Activated CD8-positive, alpha-beta memory T cell treated with anti-CD3 and anti-CD28 coated beads, Interleukin-2, amount 50 U/mL, for 1 hour (primary cell): ENCODE measurements around the gene ITPRIPL2.

Experiments
- DNase-seq: peaks from one replicate; pipeline ENCODE4 v3.0.0-alpha.2; 2020; ENCODE audit errors: extremely low read depth

The ITPRIPL2 gene

GRCh38 chr16:19113577-19114358 lies at the start of gene ITPRIPL2:
Gene ITPRIPL2 (plus strand): TSS chr16:19113964. CDS start chr16:19114462, 498 bp downstream.
- no peak for DNase-seq

GRCh38 chr16:19066988-19067348 lies 46.8 kb upstream of the ITPRIPL2 start:
- no peak for DNase-seq

GRCh38 chr16:19067349-19068236 lies 46.2 kb upstream of the ITPRIPL2 start, which contains the start of gene COQ7:
Gene COQ7 (plus strand): TSS chr16:19067614. CDS start chr16:19067665, 51 bp downstream.
- peak; percentile 97 for DNase-seq

- DNase-seq: no peak
Measured at GRCh38 chr16:19068237-19068815, 45.4 kb upstream of the ITPRIPL2 start.

GRCh38 chr16:19071811-19072777 lies 41.7 kb upstream of the ITPRIPL2 start:
- no peak for DNase-seq

- no peak for DNase-seq
Measured at GRCh38 chr16:19073344-19073743, 40.4 kb upstream of the ITPRIPL2 start.

GRCh38 chr16:19073863-19074262 lies 39.9 kb upstream of the ITPRIPL2 start:
- DNase-seq: no peak

- no peak for DNase-seq
Measured at GRCh38 chr16:19075511-19075910, 38.3 kb upstream of the ITPRIPL2 start.

GRCh38 chr16:19077879-19078278 lies 35.9 kb upstream of the ITPRIPL2 start:
- DNase-seq: no peak

GRCh38 chr16:19083670-19084069 lies 30.1 kb upstream of the ITPRIPL2 start:
- no peak for DNase-seq

GRCh38 chr16:19084139-19084538 lies 29.6 kb upstream of the ITPRIPL2 start:
- no peak for DNase-seq

GRCh38 chr16:19084879-19085278 lies 28.9 kb upstream of the ITPRIPL2 start:
- no peak for DNase-seq

- DNase-seq: no peak
Measured at GRCh38 chr16:19085679-19086200, 28.0 kb upstream of the ITPRIPL2 start.

GRCh38 chr16:19086322-19087199 lies 27.2 kb upstream of the ITPRIPL2 start:
- DNase-seq: no peak

GRCh38 chr16:19088341-19088916 lies 25.3 kb upstream of the ITPRIPL2 start:
- DNase-seq: no peak

- DNase-seq: no peak
Measured at GRCh38 chr16:19089410-19089955, 24.3 kb upstream of the ITPRIPL2 start.

GRCh38 chr16:19090916-19091315 lies 22.8 kb upstream of the ITPRIPL2 start:
- no peak for DNase-seq

GRCh38 chr16:19092653-19093410 lies 20.9 kb upstream of the ITPRIPL2 start:
- no peak for DNase-seq
